Measurements from ENCODE around the gene RAVER2.
"Not testable (repeated sequence)": the region's sequence is repeated elsewhere in the genome, so short reads cannot be mapped to it uniquely, and the experiment has no call there.

RAVER2 gene, protein sequence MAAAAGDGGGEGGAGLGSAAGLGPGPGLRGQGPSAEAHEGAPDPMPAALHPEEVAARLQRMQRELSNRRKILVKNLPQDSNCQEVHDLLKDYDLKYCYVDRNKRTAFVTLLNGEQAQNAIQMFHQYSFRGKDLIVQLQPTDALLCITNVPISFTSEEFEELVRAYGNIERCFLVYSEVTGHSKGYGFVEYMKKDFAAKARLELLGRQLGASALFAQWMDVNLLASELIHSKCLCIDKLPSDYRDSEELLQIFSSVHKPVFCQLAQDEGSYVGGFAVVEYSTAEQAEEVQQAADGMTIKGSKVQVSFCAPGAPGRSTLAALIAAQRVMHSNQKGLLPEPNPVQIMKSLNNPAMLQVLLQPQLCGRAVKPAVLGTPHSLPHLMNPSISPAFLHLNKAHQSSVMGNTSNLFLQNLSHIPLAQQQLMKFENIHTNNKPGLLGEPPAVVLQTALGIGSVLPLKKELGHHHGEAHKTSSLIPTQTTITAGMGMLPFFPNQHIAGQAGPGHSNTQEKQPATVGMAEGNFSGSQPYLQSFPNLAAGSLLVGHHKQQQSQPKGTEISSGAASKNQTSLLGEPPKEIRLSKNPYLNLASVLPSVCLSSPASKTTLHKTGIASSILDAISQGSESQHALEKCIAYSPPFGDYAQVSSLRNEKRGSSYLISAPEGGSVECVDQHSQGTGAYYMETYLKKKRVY

DNA sequence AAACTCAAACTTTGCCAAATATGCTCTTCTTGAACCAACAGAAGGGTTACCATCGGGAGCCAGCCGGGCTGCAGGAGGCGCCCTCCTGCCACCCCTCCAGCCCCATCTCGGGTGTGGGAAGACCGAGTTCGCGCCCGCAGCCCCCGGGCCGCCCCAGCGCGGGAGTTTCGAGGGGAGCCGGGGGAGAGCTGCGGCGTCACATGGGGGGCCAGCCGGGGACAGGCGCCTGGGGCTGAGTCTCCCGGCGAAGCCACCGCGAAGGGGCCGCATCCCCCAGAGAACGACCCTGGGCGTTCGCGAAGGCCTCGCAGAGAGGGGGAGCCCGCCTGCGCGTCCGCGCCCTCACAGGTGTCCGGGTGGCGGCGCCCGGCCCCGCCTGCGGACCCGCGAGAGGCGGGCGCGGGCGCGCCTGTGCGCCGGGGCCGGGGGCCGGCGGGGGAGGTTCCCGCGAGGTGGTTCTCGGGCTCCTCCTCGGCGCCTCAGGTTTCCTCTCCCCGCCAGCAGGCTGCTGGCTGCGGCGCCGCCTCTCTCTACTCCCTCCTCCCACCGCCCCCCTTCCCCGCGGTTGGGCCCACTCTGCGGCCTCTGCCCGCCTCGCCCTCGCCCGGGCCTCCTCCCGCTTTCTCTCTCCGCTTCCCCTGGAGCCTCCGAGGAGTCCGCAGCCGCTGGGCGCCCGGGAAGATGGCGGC, at the start of gene RAVER2:
Gene RAVER2 (plus strand): TSS at position 584 of the 689 bp plus-strand sequence. CDS start 98 bp downstream, at position 682.
- peak; percentile 78 for DNase-seq

DNA sequence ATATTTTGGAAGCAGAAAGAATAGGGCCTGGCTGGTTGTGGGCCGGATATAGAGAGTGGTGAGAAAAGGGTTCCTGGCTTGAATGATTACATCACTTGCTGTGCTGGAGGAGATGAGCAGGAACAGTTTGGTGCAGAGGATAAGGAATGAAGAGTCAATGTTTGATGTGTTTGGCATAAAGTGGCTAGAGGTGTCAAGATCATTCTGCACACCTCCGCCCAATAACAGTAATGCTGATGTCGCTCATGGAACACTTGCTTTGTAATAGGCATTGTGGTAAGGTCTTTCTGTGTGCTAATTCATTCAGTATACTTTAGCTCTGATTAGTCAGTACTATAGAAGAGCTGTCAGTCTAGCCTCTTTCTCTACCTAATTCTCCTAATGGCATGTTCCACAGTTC, 48.0 kb upstream of the RAVER2 start:
- DNase-seq: no peak

DNA sequence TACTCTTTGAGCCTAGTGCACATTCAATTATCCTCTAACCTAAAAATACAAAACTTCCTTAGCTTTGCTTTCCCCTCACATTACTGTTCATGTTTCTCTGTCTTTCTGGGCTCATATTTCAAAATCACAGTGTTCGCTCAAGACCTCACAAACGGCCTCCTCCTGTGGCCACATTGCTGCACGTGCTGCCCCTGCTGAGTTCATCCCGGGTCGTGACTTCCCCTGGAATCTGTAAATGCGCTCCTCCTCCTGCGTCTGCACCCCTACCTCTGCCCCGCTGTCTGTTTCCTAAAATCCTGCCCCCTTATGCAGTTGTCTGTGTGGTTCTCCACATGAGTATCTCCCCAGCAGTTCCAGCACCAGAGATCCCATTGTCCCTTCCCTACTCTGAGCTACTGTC, 45.5 kb upstream of the RAVER2 start:
- DNase-seq: no peak

DNA sequence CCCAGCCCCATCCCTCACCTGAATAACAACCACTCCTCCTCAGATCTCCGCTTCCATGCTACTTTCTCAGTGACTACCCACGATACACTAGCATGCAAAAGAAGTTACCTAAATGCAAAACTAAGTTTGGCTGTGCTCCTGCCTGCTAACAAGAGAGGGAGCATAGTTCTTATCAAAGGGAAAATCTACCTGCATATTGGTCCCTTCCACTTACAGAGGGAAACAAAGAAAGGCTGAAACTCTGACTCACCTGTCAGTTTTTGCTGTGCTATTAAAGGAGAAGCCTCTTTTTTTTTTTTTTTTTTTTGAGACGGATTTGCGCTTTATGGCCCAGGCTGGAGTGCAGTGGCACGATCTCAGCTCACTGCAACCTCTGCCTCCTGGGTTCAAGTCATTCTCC, 43.8 kb upstream of the RAVER2 start:
- DNase-seq: no peak

DNA sequence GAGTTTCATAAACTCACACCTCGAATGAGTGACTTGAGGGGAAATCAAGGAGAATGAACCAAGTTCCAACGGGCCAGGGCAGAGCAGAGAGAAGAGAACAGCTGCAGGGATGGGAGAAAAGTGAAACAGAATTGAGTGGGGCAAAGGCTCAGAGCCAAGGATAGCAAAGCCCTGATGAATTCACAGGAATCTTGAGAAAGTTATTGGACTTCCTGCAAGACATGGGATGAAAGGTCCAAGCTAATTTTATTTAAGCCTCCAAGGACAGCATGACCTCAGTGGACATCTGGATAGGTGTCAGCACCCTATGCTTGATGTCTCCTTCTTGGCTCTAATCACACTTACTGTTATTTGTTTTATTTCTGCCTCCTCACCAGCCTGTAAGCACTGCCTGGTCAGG, 43.0 kb upstream of the RAVER2 start:
- DNase-seq: no peak

DNA sequence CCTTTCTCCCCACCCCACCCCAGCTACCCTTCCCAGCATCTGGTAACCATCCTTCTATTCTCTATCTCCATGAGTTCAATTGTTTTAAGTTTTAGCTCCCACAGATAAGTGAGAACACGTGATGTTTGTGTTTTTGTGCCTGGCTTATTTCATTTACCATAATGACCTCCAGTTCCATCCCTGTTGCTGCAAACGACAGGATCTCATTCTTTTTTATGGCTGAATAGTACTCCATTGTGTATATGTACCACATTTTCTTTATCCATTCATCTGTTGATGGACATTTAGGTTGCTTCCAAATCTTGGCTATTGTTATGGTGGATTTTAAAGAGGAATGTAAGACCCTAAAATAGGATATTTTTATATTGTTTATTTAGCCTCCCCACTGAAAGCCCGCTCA, 42.2 kb upstream of the RAVER2 start:
- DNase-seq: not testable (repeated sequence)

DNA sequence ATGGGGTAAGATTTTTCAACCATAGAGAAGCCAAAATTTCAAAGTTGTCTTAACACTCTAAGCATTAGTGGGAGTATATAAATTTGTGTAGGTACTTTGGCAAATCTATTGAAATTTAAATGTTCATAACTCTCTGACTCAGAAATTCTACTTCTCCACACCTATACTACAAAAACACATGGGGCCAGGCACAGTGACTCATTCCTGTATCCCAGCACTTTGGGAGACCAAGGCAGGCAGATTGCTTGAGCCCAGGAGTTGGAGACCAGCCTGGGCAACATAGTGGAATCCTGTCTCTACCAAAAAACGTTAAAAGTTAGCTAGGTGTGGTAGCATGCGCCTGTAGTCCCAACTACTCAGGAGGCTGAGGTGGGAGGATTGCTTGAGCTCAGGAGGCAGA, 41.3 kb upstream of the RAVER2 start:
- no peak for DNase-seq

DNA sequence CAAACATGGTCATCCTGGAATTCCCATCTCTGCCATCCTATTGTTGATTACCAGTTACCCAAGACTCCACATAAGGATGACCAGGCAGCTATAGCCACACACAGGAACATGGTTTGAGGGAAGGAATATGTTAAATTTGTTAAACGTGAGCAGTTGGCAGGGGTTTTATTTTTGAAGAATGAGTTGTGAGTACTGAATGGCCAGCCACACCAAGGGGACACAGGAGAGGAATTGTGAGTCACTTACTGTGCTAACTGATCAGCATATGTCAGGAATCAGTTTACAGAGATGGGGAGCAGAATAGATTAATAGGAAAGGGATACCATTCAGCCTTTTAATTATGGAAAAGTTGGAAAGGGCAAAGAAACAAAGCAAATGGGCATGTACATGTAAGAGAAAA, 39.3 kb upstream of the RAVER2 start:
- DNase-seq: no peak

DNA sequence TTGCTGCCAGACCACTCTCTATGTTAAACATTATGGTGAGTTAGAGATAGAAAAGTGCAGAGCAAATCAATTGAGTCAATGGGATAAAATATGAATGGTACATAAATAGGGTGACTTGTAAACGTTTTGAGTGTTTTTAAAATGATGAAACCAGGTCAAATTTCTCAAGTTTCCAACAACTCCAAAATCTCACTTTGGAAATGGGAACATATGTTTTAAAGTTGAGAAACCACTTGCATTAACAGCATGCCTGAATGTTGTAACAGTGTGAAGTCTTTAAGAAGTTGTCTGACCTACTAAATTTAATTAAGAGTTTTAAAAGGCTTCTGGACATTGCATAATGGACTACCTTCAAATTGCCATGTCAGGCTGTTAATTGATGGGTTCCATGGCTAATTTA, 33.6 kb upstream of the RAVER2 start:
- no peak for DNase-seq

DNA sequence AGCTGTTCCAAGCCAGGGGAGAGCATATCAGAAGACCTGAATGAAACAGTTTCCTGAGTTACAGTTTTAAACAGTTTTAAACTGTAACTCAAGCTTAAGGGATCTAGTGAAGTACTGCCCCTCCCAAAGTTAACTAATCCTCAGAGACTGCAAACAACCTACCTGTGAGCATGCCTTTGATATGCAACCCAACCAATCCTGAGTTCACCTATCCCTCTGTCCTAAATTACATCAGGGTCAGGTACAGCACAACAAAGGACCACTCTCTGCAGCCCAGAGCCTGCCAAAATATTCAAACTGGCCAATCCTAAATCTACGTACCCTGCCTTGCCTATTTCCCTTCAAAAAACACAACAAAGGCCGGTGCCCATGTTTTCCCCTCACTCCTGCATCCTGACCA, 32.8 kb upstream of the RAVER2 start:
- no peak for DNase-seq

DNA sequence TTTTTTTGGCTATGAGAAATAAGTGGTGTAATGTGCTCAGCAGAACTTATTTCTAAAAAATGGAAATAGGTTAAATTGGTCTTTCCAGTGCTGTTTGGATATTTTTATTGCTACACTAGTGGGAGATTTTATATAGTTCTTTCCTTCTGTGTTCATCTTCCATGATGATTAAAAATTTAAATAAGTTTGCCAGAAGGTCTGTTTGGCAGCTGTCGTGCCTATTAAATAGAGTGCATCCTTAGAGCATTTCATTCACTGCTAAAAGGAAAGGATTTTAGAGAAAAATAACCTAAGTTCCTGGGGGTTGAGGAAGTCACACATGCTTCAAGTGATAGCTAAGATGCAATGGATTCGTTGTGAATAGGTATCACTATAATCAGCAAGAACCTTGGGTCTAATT, 29.7 kb upstream of the RAVER2 start:
- no peak for DNase-seq

DNA sequence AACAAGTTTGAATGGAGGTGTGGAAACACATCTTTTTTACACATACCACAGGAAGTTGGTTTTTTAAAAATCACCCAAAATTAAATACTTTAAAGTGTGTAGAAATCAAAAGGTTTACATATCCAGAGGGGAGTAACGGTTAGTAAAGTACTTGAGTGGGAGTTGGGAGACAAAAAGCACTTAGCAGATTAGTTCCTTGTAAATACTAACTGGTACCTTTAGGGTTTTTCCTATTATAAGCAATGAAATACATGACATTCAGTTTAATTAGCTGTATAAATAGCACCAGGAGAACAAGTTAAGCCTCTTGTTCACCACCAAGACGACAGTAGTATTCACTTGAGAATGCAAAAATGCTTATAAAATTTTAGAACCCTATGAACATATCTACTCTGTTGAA, 23.7 kb upstream of the RAVER2 start:
- DNase-seq: no peak

DNA sequence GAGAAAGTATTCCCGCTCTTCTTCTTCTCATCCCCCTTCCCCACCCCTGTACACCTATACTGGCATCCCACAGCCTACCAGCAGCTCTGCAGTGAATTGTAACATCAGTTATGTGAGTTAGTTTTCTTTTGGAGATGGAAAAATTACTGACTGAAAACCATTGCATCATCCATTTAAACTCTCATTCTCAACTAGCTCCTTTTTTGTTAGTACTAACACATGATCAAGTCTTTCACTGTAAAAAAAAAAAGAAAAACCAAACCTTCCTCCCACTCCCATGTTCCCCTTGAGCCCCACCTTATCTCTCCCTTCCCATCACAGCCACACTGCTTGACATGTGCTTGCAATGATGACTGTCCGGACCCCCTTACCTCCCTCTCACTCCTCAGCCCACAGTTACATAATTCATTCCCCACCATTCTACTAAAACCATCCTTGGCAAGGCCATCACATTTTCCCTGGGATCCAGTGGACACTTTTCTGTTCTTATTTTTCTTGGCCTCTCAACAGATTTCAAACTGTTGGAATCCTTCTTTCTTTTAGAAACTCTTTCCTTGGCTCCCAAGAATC, 23.2 kb upstream of the RAVER2 start:
- no peak for DNase-seq

DNA sequence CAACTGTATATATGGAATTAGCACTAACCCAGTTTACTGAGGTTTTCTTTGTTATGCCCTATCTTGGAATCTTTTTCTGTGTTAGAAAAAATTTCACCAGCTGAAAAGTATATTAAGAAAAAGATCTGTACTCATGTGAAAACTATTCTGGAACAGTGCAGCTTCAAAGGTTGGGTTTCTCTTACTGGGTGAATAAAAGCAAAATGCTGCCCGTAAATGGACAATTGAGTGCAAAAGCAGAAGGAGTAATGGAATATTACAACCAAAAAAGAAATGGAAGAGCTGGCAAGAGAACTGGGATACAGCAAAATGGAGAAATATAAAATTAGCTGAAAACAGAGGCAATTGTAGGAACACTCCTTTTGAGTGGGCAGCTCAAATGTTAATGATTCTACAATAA, 17.0 kb upstream of the RAVER2 start:
- no peak for DNase-seq

DNA sequence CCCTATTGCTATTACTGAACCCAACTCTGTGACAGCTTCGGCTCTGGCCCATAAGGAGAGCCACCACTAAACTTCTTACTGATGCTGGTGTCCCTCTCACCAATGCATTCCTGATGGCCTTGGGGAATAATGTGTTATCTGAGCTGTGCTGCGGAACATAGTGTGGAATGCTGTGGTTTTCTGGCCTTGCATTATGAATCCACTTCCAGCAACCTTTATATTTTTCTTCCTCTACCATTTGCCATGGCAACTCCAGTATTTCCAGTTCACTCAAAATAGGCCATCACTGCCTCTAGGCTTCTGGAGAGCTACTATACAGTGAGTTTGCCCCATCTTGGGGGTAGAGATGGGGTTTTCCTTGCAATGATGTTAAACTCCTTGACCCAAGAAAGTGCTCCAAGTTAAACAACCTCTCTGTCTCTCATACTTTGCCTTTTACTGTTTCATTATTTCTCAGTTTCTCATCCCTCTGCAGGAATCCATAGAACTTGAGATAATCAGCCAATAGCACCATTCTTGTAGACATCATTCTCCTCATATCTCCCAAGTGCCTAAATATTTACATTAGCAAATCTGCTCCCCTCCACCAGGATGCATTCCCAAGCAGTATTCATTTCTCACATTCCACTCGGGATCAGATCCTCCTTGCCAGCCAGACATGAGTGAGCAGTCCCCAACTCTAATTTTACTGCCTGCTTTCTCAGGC, 11.1 kb upstream of the RAVER2 start:
- DNase-seq: no peak

DNA sequence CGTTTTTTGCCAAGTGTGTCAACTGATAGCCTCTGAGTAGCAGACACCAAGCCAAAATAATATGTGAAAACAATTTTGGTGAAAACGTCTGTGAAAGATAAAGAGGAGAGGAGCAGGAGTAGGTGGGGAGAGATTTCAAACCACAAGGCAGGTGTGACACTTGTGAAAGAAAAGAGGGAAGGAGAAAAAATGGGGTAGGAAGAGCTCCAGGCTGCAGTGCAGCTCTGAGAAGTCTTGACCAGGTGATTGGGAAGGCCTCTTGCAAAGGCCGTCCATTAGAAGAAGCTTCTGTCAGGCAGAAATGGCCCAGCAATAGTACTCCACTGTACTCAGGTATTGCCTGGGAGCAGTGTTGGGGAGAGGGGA, 10.6 kb upstream of the RAVER2 start:
- no peak for DNase-seq

DNA sequence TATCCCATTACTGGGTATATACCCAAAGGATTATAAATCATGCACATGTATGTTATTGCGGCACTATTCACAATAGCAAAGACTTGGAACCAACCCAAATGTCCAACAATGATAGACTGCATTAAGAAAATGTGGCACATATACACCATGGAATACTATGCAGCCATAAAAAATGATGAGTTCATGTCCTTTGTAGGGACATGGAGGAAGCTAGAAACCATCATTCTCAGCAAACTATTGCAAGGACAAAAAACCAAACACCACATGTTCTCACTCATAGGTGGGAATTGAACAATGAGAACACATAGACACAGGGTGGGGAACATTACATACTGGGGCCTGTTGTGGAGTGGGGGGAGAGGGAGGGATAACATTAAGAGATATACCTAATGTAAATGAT, 4.2 kb upstream of the RAVER2 start:
- DNase-seq: not testable (repeated sequence)

DNA sequence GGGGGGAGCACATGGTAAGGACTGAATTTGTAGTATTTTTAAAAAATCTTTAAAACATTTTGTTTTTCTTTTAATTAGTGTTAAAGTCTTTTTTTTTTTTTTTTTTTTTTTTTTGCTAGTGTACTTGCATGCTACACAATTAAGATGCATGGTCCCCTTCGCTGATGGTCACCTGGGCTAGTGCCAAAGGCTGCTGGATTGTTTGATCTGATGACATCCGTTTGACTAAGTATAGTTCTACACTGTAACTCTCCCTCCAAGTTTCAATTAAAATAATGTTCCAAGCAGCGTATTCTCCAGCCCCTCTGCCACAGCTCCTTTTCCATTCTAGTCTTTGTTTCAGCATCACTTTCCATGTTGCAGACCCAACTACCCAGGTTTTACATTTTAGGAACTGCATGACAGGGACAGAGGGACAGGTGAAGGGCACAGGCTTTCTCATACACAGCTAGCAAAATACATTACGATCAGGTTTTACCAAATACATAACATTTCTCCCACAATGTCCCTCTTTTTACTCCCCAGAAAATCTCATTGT, 852 bp upstream of the RAVER2 start:
- peak; percentile 78 for DNase-seq

DNA sequence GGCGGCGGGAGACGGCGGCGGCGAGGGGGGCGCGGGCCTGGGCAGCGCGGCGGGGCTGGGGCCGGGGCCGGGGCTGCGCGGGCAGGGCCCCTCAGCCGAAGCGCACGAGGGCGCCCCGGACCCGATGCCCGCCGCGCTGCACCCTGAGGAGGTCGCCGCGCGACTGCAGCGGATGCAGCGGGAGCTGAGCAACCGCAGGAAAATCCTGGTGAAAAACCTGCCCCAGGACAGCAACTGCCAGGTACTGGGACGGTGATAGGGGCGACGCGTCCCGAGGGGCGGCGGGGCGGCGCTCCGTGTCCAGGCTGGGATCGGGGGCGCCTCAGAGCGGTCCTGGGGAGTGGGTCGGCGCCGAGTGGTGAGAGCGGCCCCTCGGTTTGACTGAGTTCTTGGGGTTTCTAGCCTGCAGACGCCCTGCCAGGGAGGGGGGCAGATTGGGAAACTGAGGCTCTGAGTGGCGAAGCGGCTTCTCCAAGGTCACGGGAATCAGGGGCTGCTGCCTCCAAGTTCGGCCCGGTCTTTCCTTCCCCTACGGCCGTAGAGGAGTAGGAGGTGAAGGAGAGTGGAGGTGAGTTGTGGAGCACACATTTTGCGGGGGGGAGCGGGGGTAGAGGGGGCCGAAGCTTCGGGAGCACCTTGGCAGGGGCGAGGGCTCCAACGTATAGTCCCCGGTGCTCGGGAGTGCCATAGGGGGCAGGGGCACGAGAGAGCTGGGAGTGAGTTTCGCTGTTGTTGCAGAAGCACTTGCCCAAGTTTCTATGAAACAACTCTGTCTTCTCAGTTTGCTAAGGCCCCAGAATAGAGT, 508 bp downstream of the RAVER2 start:
- peak; percentile 54 for DNase-seq

DNA sequence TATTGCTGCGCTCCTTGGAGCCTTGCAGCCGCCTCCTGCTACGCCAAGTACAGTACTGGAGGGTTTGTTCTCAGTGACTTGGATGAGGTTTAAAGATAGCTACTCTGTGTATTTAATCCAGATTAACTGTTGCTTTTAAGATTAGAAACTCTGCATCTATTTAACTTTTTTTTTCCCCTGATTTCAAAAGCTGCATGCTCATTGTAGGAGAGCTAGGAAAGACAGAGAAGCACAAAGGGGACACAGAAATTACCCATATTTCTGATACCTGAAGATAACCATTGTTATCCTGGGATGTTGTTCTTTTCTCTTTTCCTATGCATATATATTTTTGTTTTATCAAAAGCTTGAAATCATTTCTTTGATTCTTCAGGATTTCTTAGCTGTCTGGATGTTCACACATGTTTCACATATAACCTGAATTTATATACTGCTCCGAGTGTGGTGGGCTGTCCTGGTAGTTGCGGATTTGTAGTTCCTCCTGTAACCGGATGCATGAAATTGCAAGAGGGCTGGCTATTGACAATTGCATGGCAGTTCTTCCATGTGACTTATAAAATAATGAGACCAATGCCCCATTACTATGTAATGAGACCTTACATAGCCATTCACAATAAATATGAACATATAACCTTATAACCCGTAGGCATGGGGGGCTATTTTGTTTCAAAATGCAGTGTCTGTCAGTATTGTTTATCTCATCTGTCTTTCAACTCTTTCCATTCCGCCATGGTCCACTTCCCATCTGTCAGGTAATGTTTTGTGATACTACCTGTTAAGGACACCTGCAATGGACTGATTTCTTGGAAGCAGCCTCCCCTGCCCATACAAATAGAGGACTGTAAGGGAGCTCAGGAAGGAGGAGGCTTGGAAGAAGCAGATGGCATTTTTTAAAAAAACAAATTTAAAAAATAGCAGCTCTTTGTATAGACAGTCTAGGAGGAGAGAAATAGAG, 1.4 kb downstream of the RAVER2 start:
- DNase-seq: peak; percentile 54

DNA sequence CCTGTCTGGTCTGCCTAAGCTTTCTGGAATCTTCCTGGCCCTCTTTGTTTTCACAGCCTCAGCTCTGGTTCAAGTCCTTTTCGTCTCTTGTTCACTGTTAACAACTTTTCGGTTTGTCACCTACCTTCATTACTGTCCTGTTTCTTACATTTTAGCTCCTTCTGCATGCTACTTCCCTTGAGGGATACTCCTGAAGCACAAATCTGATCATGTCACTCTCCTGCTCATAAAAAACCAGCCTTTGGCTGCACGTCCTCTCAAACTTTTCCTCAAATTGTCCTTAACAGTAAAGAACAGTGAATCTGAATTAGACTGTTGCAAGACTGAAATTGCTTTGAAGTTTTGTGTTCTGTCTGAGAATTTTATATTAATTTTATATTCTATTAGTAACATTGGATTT, 3.3 kb downstream of the RAVER2 start:
- no peak for DNase-seq
